Occipital lobe (tissue), 2 donors: ENCODE measurements around the gene SLC16A7. TPM values are rescaled to one million over a fixed set of nuclear protein-coding genes. Genes with fewer than 3 reads are reported as not detected.
"Not testable (repeated sequence)": the region's sequence is repeated elsewhere in the genome, so short reads cannot be mapped to it uniquely, and the experiment has no call there.

ENCODE experiments used
- DNase-seq: peaks from one replicate; lab custom pipeline; 2025; lab: John Stamatoyannopoulos, UW
- total RNA-seq: library from RNA; depleted of rRNA; stranded (reverse); fragments of >200 nt; gene quantifications from one replicate; pipeline ENCODE4 v1.2.3, GENCODE V29; 2014

Gene SLC16A7, protein sequence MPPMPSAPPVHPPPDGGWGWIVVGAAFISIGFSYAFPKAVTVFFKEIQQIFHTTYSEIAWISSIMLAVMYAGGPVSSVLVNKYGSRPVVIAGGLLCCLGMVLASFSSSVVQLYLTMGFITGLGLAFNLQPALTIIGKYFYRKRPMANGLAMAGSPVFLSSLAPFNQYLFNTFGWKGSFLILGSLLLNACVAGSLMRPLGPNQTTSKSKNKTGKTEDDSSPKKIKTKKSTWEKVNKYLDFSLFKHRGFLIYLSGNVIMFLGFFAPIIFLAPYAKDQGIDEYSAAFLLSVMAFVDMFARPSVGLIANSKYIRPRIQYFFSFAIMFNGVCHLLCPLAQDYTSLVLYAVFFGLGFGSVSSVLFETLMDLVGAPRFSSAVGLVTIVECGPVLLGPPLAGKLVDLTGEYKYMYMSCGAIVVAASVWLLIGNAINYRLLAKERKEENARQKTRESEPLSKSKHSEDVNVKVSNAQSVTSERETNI
- total RNA-seq: 44.9 TPM

DNA sequence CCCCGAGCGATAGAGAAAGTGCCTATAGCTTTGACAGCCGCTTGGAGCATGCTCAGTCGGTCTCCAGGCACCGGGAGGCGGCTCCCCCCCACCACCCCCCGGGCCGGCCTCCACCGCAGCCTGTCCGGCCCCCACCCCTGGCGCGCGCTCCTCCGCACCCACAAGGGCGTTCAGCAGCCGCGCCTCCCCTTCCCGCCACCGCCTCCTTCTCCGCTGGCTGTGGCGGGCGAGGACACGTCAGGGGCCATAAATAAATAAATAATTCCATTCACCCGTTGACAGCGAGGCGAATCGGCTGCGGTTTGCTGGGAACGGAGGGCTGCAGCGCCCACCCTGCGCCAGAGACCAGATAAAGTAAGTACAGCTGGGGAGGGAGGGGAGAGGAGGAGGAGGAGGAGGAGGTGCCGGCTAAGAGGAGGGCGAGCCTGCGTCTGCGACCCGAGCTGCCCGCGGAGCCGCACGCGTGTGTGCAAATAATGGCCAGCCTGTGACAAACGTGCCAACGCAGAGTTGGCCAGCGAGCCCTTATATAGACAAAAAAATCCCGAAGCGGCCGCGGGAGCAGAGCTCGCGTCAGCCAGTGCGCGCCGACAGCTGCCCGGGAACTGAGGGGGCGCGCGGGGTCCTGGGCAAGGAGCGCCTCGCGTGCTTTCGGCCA is at the start of gene SLC16A7:
Gene SLC16A7 (plus strand): TSS at position 147 of the 658 bp plus-strand sequence. CDS start 108,773 bp downstream, outside the sequence.
- peak; percentile 87 for DNase-seq

GRCh38 chr12:59548930-59549329 is 46.9 kb upstream of the SLC16A7 start:
- no peak for DNase-seq

- no peak for DNase-seq
Measured at GRCh38 chr12:59559696-59560095, 36.1 kb upstream of the SLC16A7 start.

GRCh38 chr12:59570145-59570544 is 25.7 kb upstream of the SLC16A7 start:
- DNase-seq: no peak

DNA sequence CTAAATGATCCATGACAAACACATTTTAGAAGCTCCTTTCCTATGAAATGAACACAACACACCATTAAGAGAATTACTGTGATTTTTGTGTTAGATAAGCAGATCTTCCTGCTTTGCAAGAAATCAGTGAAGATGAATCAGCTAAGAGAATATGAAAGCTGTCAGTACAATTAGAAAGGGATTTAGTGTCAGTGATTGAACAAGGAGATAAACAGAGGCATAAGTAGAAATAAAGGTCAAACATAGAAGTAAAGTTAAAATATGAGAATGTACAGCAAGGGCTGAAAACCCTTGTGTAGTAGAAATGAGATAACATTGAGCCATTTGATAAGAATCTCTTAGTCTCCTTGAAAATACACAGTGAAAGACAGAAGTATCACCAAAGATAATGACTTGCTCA is 21.4 kb upstream of the SLC16A7 start:
- DNase-seq: no peak

DNA sequence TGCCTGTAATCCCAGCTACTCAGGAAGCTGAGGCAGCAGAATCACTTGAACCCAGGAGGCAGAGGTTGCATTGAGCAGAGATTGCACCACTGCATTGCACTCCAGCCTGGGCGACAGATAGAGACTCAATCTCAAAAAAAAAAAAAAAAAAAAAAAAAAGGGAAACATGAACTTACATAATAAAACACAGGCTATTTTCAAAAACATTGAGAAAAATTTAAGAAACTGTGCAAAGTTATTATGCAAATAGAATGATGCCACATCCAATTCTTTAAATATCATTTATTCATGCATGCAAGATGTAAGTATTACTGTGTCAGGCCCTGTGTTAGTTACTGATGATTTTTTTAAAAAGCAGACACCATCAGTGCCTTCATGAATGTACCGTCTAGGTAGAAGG is 20.0 kb upstream of the SLC16A7 start:
- no peak for DNase-seq

DNA sequence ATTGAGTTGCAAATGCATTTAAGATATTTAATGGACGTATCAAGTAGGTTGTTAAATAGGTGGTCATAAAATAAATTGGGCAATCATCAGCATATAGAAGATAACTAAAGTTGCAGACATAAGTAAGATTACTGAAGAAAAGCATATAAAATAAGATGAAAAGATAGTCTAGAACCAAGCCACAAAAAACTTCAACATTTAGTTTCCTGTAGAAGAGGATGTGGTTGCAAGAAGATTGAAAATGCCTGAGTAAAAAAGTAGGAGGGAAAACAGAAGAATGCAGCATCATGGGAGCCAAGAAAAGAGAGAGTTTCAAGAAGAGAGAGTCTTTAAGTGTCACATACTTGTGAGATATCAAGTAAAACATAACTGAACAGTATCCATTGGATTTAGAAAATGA is 17.6 kb upstream of the SLC16A7 start:
- no peak for DNase-seq

DNA sequence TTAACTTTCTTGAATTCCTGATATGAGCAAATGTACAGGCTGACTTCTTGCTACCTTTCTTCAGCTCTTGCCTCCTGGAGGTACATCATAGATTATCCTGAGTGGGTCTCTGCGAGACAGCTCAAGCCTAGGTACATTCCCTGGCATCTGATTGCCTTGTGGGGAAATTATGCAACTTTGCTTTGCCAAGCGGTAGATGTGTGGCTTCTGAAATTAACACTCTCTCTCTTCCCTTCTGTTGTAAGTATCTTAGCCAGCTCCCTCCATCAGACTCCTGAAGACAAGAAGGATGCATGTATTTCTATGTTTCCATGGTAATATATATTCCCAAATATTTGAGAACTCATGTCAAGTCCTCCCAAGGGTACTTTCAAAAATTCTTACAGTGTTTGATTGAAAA is 16.2 kb upstream of the SLC16A7 start:
- peak; percentile 5 for DNase-seq

- no peak for DNase-seq
Measured at GRCh38 chr12:59580050-59580449, 15.8 kb upstream of the SLC16A7 start.

DNA sequence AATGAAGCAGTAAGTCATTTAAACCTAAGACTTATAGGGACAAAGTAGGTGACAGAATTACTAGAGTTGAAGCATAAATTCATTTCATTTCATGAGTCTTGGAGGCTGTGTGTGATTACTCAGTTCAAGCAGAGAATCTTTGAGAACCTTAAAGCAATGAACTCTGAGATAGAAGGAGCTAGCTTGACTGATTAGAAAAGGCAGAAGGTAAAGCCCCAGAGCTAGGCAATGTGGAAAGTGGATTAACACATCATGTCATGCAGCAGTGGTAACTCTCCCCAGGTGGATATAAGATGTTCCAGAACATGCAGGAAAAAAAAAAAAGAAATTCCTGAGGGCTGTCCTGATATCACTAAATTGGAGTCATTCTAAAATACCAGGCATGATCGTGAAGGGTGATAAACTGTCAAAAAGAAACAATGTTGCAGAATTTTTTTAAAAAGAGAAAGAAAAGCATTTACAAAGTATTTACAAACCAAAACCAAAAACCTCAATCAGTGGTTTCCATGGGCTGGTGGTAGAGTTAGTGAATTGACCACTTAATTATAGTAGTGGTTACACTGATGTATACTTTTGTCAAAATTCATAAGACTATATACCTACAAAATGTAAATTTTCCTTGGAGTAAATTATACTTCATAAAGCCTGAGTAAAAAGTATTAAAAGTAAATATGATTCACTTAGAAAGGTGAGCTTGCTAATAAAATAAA is 12.7 kb upstream of the SLC16A7 start:
- DNase-seq: no peak

DNA sequence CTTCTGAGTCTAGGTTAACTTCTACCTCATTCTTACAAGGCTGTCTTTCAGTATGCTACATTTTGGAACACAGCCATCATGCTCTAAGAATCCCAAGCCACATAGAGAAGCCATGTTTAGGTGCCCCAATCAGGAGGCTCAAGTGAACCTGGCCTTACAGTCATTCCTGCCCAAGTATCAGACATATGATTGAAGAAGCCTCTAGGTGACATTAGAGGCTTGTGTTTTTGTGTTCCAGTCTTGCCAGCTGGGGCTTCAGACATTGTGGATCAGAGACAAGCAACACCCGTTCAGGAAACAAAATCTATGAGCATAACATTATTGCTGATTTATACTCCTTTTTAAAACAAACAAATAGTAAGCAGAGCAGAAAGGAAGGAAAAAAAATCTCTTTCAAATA is 8.1 kb upstream of the SLC16A7 start:
- no peak for DNase-seq

GRCh38 chr12:59593761-59594160 is 2.1 kb upstream of the SLC16A7 start:
- DNase-seq: no peak

DNA sequence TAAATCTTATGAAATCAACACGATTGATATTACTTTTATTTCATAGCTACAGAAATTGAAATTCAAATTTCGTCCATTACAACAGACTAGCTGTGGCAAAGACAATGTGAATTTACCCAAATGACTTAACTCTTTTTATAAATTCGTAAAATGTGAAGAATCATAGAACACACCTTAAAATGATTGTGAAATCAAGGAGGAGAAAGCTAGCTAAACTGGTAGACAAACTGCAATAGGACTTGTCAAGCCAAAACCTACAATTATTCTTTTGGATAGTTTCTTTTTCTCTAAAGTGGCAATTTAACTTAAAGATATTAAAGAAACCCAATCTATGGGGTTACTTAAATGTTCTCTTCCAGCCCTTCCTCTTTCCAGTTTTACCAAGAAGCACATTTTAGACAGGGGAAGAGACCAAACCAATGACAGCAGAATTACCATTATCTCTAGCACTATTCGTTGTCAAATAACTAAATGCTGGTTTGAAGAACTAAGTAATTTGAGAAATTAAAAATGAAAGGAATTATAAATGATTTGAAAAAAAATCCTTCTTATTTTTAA is 807 bp upstream of the SLC16A7 start:
- no peak for DNase-seq

GRCh38 chr12:59595565-59595882 is 305 bp upstream of the SLC16A7 start:
- no peak for DNase-seq

- no peak for DNase-seq
Measured at GRCh38 chr12:59597385-59597781, 1.6 kb downstream of the SLC16A7 start.

GRCh38 chr12:59600171-59600570 is 4.3 kb downstream of the SLC16A7 start:
- DNase-seq: no peak

DNA sequence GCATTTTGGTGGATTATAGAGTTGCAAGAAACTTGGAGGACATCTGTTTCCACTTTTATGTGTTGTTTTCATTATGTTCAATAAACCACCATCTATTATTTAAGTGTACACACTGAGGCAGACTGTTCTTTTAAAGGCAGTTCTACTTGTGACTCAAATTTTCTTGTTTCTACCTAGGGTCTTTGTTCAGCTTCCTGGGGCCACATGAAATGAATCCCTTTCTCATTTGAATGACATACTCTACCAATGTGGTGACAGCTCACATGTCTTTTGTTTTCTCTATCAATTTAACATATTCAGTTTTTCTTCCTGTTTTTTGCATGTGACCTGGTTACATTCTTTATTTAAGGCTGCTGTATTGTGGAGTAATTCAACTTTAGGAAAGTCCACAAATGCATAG is 7.9 kb downstream of the SLC16A7 start:
- DNase-seq: no peak

DNA sequence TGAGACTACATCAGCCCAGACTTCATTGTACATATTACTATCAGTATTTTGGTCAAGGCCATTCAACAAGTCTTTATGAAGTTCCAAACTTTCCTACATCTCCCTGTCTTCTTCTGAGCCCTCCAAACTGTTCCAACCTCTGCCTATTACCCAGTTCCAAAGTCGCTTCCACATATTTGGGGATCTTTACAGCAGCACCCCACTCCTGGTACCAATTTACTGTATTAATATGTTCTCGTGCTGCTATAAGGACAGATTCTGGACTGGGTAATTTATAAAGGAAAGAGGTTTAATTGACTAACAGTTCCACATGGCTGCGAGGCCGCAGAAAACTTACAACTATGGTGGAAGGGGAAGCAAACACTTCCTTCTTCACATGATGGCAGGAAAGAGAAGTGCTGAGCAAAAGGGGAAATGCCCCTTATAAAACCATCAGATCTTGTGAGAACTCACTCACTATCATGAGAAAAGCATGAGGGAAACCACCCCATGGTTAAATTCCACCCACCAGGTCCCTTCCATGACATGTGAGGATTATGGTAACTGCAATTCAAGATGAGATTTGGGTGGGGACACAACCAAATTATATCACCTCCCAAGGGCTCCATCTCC is 17.1 kb downstream of the SLC16A7 start:
- DNase-seq: not testable (repeated sequence)

DNA sequence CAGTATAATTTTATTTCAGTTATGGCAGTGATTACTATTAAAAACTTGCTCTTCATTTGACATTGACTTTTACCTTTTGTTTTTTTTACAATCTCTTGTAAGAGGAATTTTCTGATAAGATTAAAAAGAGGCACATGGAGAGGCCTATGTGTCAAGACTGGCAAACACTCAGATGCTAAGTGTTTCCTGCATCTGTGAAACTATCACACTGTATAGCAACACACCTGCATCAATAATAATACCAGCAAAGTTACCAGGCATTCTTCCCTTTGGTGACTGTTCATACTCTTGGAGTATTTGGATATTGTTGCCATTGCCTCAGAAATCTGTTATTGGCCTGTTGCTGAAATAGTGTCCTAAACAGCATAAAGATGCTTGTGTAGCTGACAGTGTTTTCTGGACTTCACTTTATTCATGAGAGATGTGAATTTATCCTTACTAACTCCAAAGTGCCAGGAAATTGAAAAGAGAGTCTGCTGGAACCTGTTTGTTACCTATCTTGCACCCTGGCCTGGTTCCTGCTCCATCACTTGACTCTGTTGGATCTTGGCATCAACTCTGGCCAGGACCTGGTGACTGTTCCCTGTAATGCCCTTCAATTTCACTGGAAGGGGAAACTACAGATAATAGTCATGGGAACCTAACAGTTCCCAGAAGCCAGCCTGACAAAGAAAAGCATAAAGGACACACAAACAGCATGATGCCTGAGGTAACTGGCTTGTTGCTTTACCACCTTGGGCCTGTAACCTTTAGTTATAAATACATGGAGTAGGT is 19.8 kb downstream of the SLC16A7 start:
- no peak for DNase-seq

- DNase-seq: no peak
Measured at GRCh38 chr12:59619461-59620240, 23.8 kb downstream of the SLC16A7 start.
